Measurements from ENCODE around the gene MARS2.

DNA sequence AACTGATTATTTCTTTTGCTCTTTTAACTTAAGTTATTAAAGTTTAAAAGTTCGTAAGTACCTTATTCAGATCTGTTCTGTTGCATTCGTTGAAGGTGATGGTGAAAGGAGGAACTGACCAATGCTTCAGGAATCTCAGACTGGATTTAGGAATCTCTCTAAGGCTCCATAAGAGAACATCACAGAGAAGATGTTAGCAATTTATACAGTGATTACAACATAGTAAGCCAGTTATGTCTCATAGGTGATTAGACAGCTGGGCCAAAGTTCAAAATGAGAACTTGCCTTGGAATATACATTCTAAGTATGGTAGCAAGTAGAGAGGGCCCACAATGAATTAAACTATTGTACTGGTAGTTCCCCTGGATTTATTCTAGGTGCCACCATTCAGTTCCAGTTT, 3.2 kb downstream of the MARS2 start:
- TF ChIP-seq TAF1 (IDR thresholded peaks at IDR 0.05; ENCODE audit: borderline replicate concordance, low read depth, low read length): no peak
- no peak for TF ChIP-seq POLR2A (IDR thresholded peaks at IDR 0.05; ENCODE audit: low read depth, low read length)

All from GM12892 (cell line).